SU-DHL-6 (cell line): Measurements from ENCODE around the gene CPA5.

Source experiments
- H2AFZ ChIP-seq: fragments of 200-600 bp; sonication (generic); 2 replicates; pipeline ENCODE4 v1.6.1; 2014; ENCODE audit warnings: low read depth, mild to moderate bottlenecking, moderate library complexity, mixed read lengths, antibody characterized with exemption, low read length; ENCODE audit not compliant: severe bottlenecking
- H3F3A ChIP-seq: fragments of 200-600 bp; shearing (Covaris generic); 2 replicates; pipeline ENCODE4 v1.6.0; 2016; ENCODE audit warnings: antibody characterized with exemption, mild to moderate bottlenecking; ENCODE audit not compliant: insufficient read depth
- H3K27ac ChIP-seq: fragments of 200-600 bp; sonication (generic); 2 replicates; pipeline ENCODE4 v1.5.1; 2016; ENCODE audit warnings: low read depth, mild to moderate bottlenecking, low read length, moderate library complexity, mixed read lengths
- H3K27me3 ChIP-seq: fragments of 200-600 bp; sonication (generic), shearing (Covaris generic); 2 replicates; pipeline ENCODE4 v1.6.0; 2014; ENCODE audit warnings: mild to moderate bottlenecking, low read length
- H3K36me3 ChIP-seq: fragments of 200-600 bp; sonication (generic); 2 replicates; pipeline ENCODE4 v1.6.1; 2014; ENCODE audit warnings: mild to moderate bottlenecking, low read length, mixed read lengths
- H3K4me2 ChIP-seq: fragments of 300-600, 200-600 bp; shearing (Covaris generic), sonication (generic); 2 replicates; pipeline ENCODE4 v1.6.0; 2014; ENCODE audit warnings: low read length, low read depth, mild to moderate bottlenecking; ENCODE audit not compliant: poor library complexity, severe bottlenecking
- H3K4me3 ChIP-seq: fragments of 200-600 bp; sonication (generic); 2 replicates; pipeline ENCODE4 v1.5.1; 2014; ENCODE audit warnings: antibody characterized with exemption, low read length, mild to moderate bottlenecking, mixed read lengths; ENCODE audit not compliant: insufficient read depth, poor library complexity, severe bottlenecking
- H3K79me2 ChIP-seq: fragments of 200-600 bp; sonication (generic); 2 replicates; pipeline ENCODE4 v1.6.1; 2014; ENCODE audit warnings: mild to moderate bottlenecking, low read length, moderate library complexity; ENCODE audit not compliant: insufficient read depth
- H3K9ac ChIP-seq: fragments of 200-600 bp; sonication (generic); 2 replicates; pipeline ENCODE4 v1.7.0; 2014; ENCODE audit warnings: mild to moderate bottlenecking, low read length
- H3K9me2 ChIP-seq: fragments of 200-600 bp; sonication (generic); replicated peaks from 2 replicates; pipeline ENCODE4 v1.6.1; 2014; ENCODE audit warnings: low read length; ENCODE audit not compliant: insufficient read depth
- H3K9me3 ChIP-seq: fragments of 200-600 bp; sonication (generic); 2 replicates; pipeline ENCODE4 v1.6.1; 2014; ENCODE audit warnings: low read length, mixed read lengths; ENCODE audit not compliant: insufficient read depth
- H4K20me1 ChIP-seq: fragments of 200-600 bp; sonication (generic); 2 replicates; pipeline ENCODE4 v1.6.1; 2014; ENCODE audit warnings: low read depth, mild to moderate bottlenecking, antibody characterized with exemption, low read length, moderate library complexity, mixed read lengths
- CTCF ChIP-seq: fragments of 200-600 bp; sonication (generic); IDR thresholded peaks from one replicate; pipeline ENCODE4 v1.5.1; 2017; ENCODE audit warnings: antibody characterized with exemption, mild to moderate bottlenecking, low read length, moderate library complexity; ENCODE audit not compliant: insufficient read depth, poor library complexity, severe bottlenecking
- EZH2phosphoT487 ChIP-seq: fragments of 200-600 bp; sonication (generic), shearing (Covaris generic); conservative IDR thresholded peaks from 2 replicates; pipeline ENCODE4 v1.6.1; 2018; ENCODE audit warnings: mild to moderate bottlenecking, antibody characterized with exemption, low read length, moderate library complexity, mixed read lengths

CPA5 gene

DNA sequence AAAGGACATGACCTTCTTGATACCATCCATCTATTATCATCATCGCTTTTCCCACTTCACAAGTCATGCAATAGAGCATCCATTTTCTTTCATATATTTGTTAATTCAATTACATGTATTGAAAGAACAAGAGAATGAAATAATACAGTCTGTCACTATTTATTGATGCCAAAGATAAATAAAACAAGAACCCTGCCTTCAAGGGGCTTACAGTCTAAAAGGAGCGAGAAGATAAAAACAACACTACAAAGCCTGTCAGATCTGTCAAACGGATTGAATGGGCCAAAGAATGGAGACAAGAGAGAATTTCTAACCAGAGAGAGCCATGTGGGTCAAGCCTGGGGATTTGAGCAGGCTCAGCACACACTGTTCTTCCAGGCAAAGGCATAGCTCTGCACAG is 15.9 kb downstream of the CPA5 start:
- Histone ChIP-seq H4K20me1 (no peaks in the 10 kb centered on the region), H3K27me3 (no peaks in the 10 kb centered on the region), H2AFZ (no peak overlapping the region), H3K79me2 (no peaks in the 10 kb centered on the region), H3K4me3 (no peak overlapping the region), H3K9me3 (no peaks in the 10 kb centered on the region), H3K4me2 (no peak overlapping the region), H3K36me3 (no peaks in the 10 kb centered on the region), H3K27ac (no peak overlapping the region), H3F3A (no peaks in the 10 kb centered on the region), H3K9ac (no peak overlapping the region), H3K9me2 (no peaks in the 10 kb centered on the region; the same call in 1 of the 2 replicates)
- TF ChIP-seq CTCF (no peak), EZH2phosphoT487 (no peak)

DNA sequence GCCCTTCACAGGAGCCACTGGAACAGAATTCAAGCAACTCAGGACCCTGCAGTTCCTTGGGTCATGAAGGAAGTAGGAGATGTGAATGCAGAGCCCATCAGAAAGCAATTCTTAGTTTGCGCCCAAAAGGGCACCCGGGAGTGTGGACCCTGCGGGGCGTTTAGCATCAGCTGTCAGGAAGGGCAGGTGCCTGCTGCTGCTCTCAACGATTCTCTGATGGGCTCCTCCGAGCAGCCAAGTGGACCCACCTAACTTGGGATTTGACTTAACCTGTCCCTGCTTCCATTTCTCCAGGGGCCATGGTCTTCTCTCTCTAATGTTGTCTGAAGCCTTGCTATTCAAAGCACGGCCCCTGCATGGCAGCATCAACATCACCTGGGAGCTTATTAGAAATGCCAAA is 17.1 kb downstream of the CPA5 start:
- Histone ChIP-seq H3K9ac (no peak overlapping the region), H3K27me3 (no peaks in the 10 kb centered on the region), H3K27ac (no peak overlapping the region), H2AFZ (no peak overlapping the region), H3K36me3 (no peaks in the 10 kb centered on the region), H3K9me2 (no peaks in the 10 kb centered on the region; the same call in 1 of the 2 replicates), H3K4me2 (no peak overlapping the region), H4K20me1 (no peaks in the 10 kb centered on the region), H3F3A (no peaks in the 10 kb centered on the region), H3K79me2 (no peaks in the 10 kb centered on the region), H3K9me3 (no peaks in the 10 kb centered on the region), H3K4me3 (no peak overlapping the region)
- TF ChIP-seq EZH2phosphoT487 (no peak), CTCF (no peak)

GRCh38 chr7:130362251-130362816 is 17.7 kb downstream of the CPA5 start:
- no peaks in the 10 kb centered on the region for H3K36me3 ChIP-seq
- no peaks in the 10 kb centered on the region for H3K79me2 ChIP-seq
- no peak overlapping the region for H3K4me2 ChIP-seq
- TF ChIP-seq EZH2phosphoT487, result no peak
- TF ChIP-seq CTCF, result no peak
- no peak overlapping the region for H3K9ac ChIP-seq
- H3K27me3 ChIP-seq, result no peaks in the 10 kb centered on the region
- no peak overlapping the region for H3K27ac ChIP-seq
- no peak overlapping the region for H3K4me3 ChIP-seq
- H2AFZ ChIP-seq, result no peak overlapping the region
- H4K20me1 ChIP-seq, result no peaks in the 10 kb centered on the region
- H3K9me2 ChIP-seq, result no peaks in the 10 kb centered on the region; the same call in 1 of the 2 replicates
- H3K9me3 ChIP-seq, result no peaks in the 10 kb centered on the region
- H3F3A ChIP-seq, result no peaks in the 10 kb centered on the region
